Measurements from ENCODE around the gene CDCA8.

- TF ChIP-seq EZH2phosphoT487 (conservative IDR thresholded peaks at IDR 0.05; ENCODE audit: low read length) (no peak), CTCF (IDR thresholded peaks at IDR 0.05; ENCODE audit: insufficient read depth, low read length, poor library complexity, severe bottlenecking) (no peak)
These were observed 61.4 kb downstream of the CDCA8 start for GRCh38 chr1:37753473-37754321.
